KOPT-K1 (cell line): ENCODE data around the gene POLRMT.

Source experiments
- H3K27ac ChIP-seq: fragments of 200-600 bp; sonication (generic); 2 replicates; pipeline ENCODE4 v1.5.1; 2016; ENCODE audit warnings: antibody characterized with exemption, mild to moderate bottlenecking, low read depth, low read length; ENCODE audit not compliant: poor library complexity, severe bottlenecking
- H3K36me3 ChIP-seq: fragments of 200-600 bp; sonication (generic); 2 replicates; pipeline ENCODE4 v1.5.1; 2017; ENCODE audit warnings: antibody characterized with exemption, mild to moderate bottlenecking, low read length, moderate library complexity; ENCODE audit not compliant: insufficient read depth
- H3K9me3 ChIP-seq: fragments of 200-600 bp; sonication (generic); 2 replicates; pipeline ENCODE4 v1.5.1; 2017; ENCODE audit warnings: antibody characterized with exemption, low read length, mild to moderate bottlenecking; ENCODE audit not compliant: insufficient read depth, poor library complexity, severe bottlenecking

The POLRMT gene

DNA sequence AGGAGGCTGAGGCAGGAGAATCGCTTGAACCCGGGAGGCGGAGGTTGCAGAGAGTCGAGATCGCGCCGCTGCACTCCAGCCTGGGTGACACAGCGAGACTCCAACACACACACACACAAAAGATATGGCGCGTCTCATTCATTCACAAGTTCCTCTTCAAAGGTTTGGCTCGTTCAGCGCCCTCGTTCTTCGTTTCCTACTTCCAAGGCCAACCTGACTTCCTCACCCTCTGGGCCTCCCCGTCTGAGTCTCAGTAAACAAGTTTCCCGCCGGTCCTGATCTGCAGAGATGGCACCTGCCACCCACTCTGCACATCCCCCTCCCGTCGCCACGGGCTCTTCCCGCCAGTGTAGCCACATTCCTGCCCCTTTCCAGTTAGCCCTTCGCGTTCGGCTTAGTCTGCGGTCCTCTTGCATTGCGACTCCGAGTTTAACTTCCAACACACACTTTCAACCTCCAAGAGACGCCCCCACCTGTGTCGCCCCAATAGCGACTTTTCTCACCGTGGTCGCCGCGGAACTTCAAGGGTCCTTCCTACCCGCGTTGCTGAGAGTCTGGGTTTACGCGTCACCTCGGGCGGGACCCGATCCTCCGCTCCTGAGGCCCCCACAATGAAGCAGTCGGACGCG is 62.3 kb downstream of the POLRMT start:
- Histone ChIP-seq H3K27ac (peak overlapping the region; percentile 89), H3K9me3 (no peaks in the 10 kb centered on the region), H3K36me3 (peaks cover 4% of the 10 kb centered on the region; the same call in 1 of the 2 replicates)

DNA sequence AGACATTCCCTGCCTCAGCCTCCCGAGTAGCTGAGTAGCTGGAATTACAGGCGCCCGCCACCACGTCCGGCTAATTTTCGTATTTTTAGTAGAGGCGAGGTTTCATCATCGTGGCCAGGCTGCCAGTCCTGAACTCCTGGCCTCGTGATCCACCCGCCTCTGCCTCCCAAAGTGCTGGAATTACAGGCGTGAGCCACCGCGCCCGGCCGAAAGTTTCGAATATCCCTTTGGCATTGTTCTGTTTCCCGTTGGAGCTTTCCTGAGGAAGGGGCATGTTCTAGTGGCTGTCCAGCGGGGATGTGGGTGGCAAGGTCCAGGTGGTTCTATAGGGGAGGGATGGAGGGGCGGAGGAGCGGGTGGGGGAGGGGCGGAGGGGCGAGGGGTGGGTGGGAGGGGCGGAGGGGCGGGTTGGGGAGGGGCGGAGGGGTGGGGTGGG is 63.1 kb downstream of the POLRMT start:
- Histone ChIP-seq H3K27ac (no peak overlapping the region), H3K9me3 (no peaks in the 10 kb centered on the region), H3K36me3 (peaks cover 4% of the 10 kb centered on the region; the same call in 1 of the 2 replicates)

DNA sequence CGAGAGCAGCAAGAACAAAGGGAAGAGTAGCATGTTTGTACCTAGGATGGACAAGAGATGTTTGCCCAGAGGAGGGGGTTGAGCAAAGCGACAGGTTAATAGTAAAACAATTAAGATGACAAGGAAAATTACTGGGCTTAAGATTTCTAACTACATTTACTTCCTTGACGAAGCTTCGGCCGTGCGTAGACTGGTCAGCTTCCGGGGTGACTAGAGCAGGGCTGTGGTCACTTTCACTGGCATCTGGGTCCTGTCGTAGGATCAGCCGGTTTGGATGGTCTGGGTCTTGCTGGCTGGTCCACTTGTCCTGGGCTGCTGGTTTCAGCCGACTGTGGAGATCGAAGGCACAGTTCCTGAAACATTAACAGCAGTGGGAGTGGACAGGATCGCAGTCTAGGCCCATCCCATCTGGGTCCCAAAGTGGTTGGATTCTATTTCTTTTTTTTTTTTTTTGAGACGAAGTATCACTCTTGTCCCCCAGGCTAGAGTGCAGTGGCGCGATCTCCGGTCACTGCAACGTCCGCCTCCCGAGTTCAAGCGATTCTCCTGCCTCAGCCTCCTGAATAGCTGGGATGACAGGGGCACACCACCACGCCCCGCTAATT is 65.9 kb downstream of the POLRMT start:
- H3K36me3 ChIP-seq, result peaks cover 4% of the 10 kb centered on the region; the same call in 1 of the 2 replicates
- H3K9me3 ChIP-seq, result no peaks in the 10 kb centered on the region
- no peak overlapping the region for H3K27ac ChIP-seq
